Dermis microvascular lymphatic vessel endothelial cell (primary cell): Measurements from ENCODE around the gene ZNF442. TPM values are rescaled to one million over a fixed set of nuclear protein-coding genes. Genes with fewer than 3 reads are reported as not detected.
"Not testable (repeated sequence)": the region's sequence is repeated elsewhere in the genome, so short reads cannot be mapped to it uniquely, and the experiment has no call there.

Source experiments
- DNase-seq, 2 donors: peaks; one replicate each; pipeline versions ENCODE4 v3.0.0 to v3.0.0-alpha.2; 2010; ENCODE audit warnings: low read depth in 2 of 2
- total RNA-seq: library from RNA; depleted of rRNA; stranded (reverse); fragments of >200 nt; gene quantifications from 2 replicates; pipeline ENCODE4 v1.2.1, GENCODE V29; 2014

Gene ZNF442
- total RNA-seq, result 1.3 and 1.4 TPM in 2 replicates

GRCh38 chr19:12365236-12366162 lies at the start of gene ZNF442:
Gene ZNF442 (minus strand): TSS chr19:12365683. CDS start chr19:12363631, 2,052 bp downstream.
- DNase-seq, result peak; percentile 94 to 98

GRCh38 chr19:12411893-12412292 lies 46.4 kb upstream of the ZNF442 start:
- no peak for DNase-seq

GRCh38 chr19:12400633-12401502 lies 35.4 kb upstream of the ZNF442 start, which contains the start of gene ZNF799:
Gene ZNF799 (minus strand): TSS chr19:12401271. CDS start chr19:12401070, 201 bp downstream.
- peak; percentile 98 to 100 for DNase-seq

GRCh38 chr19:12399901-12400632 lies 34.6 kb upstream of the ZNF442 start:
- peak in 1 of 2 donors; percentile 1 for DNase-seq

GRCh38 chr19:12391148-12391547 lies 25.7 kb upstream of the ZNF442 start:
- DNase-seq, result not testable (repeated sequence)

- DNase-seq, result not testable (repeated sequence)
These were observed 20.9 kb upstream of the ZNF442 start for GRCh38 chr19:12386365-12386764.

- DNase-seq, result no peak
These were observed 14.9 kb upstream of the ZNF442 start for GRCh38 chr19:12380444-12380737.

- DNase-seq, result no peak
These were observed 14.4 kb upstream of the ZNF442 start for GRCh38 chr19:12379732-12380443.

GRCh38 chr19:12374026-12374425 lies 8.5 kb upstream of the ZNF442 start:
- DNase-seq, result no peak

- peak in 1 of 2 donors; percentile 5 for DNase-seq
These were observed 870 bp downstream of the ZNF442 start for GRCh38 chr19:12364391-12365235.

GRCh38 chr19:12362236-12362635 lies 3.2 kb downstream of the ZNF442 start:
- DNase-seq, result not testable (repeated sequence)

GRCh38 chr19:12353375-12353774 lies 12.1 kb downstream of the ZNF442 start:
- no peak for DNase-seq

GRCh38 chr19:12350890-12351197 lies 14.6 kb downstream of the ZNF442 start:
- DNase-seq, result no peak

GRCh38 chr19:12350185-12350889 lies 15.1 kb downstream of the ZNF442 start:
- no peak for DNase-seq

GRCh38 chr19:12346896-12347295 lies 18.6 kb downstream of the ZNF442 start:
- no peak for DNase-seq

GRCh38 chr19:12345197-12345596 lies 20.3 kb downstream of the ZNF442 start:
- no peak for DNase-seq

GRCh38 chr19:12333162-12334159 lies 32.0 kb downstream of the ZNF442 start, which contains the start of gene ZNF563:
Gene ZNF563 (minus strand): TSS chr19:12333633. CDS start chr19:12333482, 151 bp downstream.
- DNase-seq, result peak; percentile 81 to 94
